IPS-18a (cell line): ENCODE measurements around the gene SH3BP4.

Experiments used
- H3K27ac ChIP-seq: one replicate; pipeline ENCODE4 v1.5.1; 2013; ENCODE audit warnings: low read length
- H3K27me3 ChIP-seq: one replicate; pipeline ENCODE4 v1.6.1; 2013; ENCODE audit warnings: mild to moderate bottlenecking, low read length; ENCODE audit not compliant: control insufficient read depth, insufficient read depth
- H3K36me3 ChIP-seq: one replicate; pipeline ENCODE4 v1.6.1; 2013; ENCODE audit warnings: low read depth, low read length; ENCODE audit not compliant: control insufficient read depth
- H3K4me1 ChIP-seq: one replicate; pipeline ENCODE4 v1.6.1; 2013; ENCODE audit warnings: low read depth, low read length; ENCODE audit not compliant: control insufficient read depth
- H3K4me3 ChIP-seq: one replicate; pipeline ENCODE4 v1.5.1; 2013; ENCODE audit warnings: low read length
- H3K9ac ChIP-seq: one replicate; pipeline ENCODE4 v1.6.1; 2013; ENCODE audit warnings: mild to moderate bottlenecking, low read length, moderate library complexity
- H3K9me3 ChIP-seq: one replicate; pipeline ENCODE4 v1.6.1; 2013; ENCODE audit warnings: low read depth, low read length; ENCODE audit not compliant: control insufficient read depth

The SH3BP4 gene

GRCh38 chr2:235044501-235045271 lies 92.9 kb downstream of the SH3BP4 start:
- Histone ChIP-seq H3K4me3 (no peak overlapping the region), H3K4me1 (peaks cover under 1% of the 10 kb centered on the region), H3K9ac (no peak overlapping the region), H3K27ac (no peak overlapping the region), H3K27me3 (no peaks in the 10 kb centered on the region), H3K36me3 (peaks cover 35% of the 10 kb centered on the region), H3K9me3 (no peaks in the 10 kb centered on the region)

- no peaks in the 10 kb centered on the region for H3K4me1 ChIP-seq
- no peak overlapping the region for H3K27ac ChIP-seq
- peaks cover 35% of the 10 kb centered on the region for H3K36me3 ChIP-seq
- no peaks in the 10 kb centered on the region for H3K9me3 ChIP-seq
- H3K4me3 ChIP-seq: no peak overlapping the region
- H3K27me3 ChIP-seq: no peaks in the 10 kb centered on the region
- H3K9ac ChIP-seq: no peak overlapping the region
These were observed 93.6 kb downstream of the SH3BP4 start for GRCh38 chr2:235045336-235045972.

GRCh38 chr2:235045973-235046343 lies 94.1 kb downstream of the SH3BP4 start:
- Histone ChIP-seq H3K9me3 (no peaks in the 10 kb centered on the region), H3K27me3 (no peaks in the 10 kb centered on the region), H3K4me3 (no peak overlapping the region), H3K4me1 (no peaks in the 10 kb centered on the region), H3K27ac (no peak overlapping the region), H3K36me3 (peaks cover 31% of the 10 kb centered on the region), H3K9ac (no peak overlapping the region)

DNA sequence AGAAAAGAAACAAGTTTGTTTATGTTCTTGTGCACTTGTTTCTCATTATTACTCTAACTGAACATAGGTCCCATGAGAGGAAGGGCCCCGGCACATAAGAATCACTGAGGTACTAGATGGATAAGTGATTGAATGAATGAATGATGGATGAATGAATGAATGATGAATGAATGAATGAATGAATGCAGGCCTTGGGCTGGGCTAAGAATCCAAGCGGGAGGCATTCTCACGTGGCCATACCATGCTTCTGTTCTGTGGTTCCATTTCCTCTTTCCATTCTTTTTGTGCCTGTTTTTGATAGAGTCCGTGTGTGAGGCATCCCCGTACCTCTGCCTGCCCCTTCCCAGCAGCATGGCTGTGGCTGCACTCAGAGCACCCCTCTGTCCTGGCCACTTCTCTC lies 94.8 kb downstream of the SH3BP4 start:
- Histone ChIP-seq H3K4me3 (no peak overlapping the region), H3K36me3 (peaks cover 25% of the 10 kb centered on the region), H3K4me1 (no peaks in the 10 kb centered on the region), H3K27me3 (no peaks in the 10 kb centered on the region), H3K9ac (no peak overlapping the region), H3K27ac (no peak overlapping the region), H3K9me3 (no peaks in the 10 kb centered on the region)

DNA sequence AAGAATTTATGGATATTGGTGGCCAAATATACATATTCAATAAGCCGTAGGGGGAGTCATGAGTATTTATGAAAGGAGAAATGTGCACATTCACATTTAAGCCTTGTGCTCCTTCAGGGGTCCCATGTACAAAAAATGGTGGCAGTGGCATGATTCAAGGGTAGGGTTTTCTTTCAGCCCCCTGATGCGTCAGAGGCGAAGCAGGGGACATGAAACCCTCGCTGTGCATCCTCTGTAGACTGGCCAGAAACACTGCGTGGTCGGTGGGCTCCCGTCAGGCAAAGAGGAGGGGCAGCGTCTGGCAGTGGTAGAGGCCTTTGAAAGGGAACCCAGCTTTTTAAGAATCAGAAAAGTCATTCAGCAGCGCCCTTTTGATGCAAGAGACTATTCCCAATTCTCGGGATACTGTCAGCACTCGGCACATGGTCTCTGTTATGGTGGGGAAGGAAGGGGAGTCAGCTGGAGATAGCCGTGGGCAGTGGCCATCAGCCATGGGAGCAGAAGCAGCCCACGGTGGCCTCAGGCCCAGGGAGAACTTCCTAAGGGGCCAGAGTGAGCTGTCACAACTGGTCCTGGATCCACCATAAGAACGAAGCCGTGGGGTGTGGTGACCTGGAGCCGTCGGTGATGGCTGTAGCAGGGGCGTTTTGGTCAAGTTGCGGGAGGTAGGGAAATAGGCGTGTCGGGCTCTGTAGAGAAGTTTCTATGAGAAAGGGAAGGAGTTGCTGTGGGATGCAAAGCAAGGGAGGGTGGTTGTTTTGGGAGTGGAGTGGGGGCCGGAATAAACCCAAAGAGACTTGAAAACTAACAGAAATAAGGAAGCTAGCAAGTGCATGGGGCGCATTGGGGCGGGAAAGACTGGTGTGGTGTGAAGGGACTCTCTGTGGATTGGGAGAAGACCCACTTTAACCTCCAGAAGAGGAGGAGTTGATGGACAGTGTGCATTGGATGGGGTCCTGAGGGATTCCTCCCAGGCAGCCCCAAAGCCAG lies 95.6 kb downstream of the SH3BP4 start:
- Histone ChIP-seq H3K9ac (no peak overlapping the region), H3K36me3 (peaks cover 16% of the 10 kb centered on the region), H3K4me1 (no peaks in the 10 kb centered on the region), H3K4me3 (no peak overlapping the region), H3K27ac (no peak overlapping the region), H3K9me3 (no peaks in the 10 kb centered on the region), H3K27me3 (no peaks in the 10 kb centered on the region)

GRCh38 chr2:235048549-235048948 lies 96.7 kb downstream of the SH3BP4 start:
- peaks cover 14% of the 10 kb centered on the region for H3K36me3 ChIP-seq
- no peak overlapping the region for H3K9ac ChIP-seq
- no peaks in the 10 kb centered on the region for H3K4me1 ChIP-seq
- no peak overlapping the region for H3K27ac ChIP-seq
- no peaks in the 10 kb centered on the region for H3K9me3 ChIP-seq
- H3K4me3 ChIP-seq: no peak overlapping the region
- no peaks in the 10 kb centered on the region for H3K27me3 ChIP-seq

- H3K9me3 ChIP-seq: no peaks in the 10 kb centered on the region
- H3K4me3 ChIP-seq: no peak overlapping the region
- H3K36me3 ChIP-seq: peaks cover 19% of the 10 kb centered on the region
- H3K9ac ChIP-seq: no peak overlapping the region
- H3K27me3 ChIP-seq: no peaks in the 10 kb centered on the region
- no peaks in the 10 kb centered on the region for H3K4me1 ChIP-seq
- no peak overlapping the region for H3K27ac ChIP-seq
These were observed 97.3 kb downstream of the SH3BP4 start for GRCh38 chr2:235049069-235049468.

DNA sequence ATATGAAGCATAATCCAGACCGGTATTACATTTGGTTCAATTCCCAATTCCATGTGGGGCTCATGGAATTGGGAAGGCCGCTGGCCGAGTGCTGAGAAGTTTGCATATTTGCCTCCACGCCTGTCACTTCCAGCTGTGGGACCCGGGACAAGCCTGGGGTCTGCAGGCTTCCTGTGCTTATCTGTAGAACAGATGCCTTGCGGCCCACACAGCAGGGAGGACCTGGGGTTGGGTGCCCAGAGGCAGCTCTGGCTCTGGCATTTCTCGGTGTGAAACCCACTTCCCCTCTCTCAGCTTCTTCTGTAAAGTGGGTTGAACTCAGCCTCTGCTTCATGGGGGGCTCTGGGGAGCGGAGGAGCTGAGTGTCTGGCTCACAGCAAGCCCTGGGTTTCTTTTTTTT lies 97.9 kb downstream of the SH3BP4 start:
- Histone ChIP-seq H3K27me3 (no peaks in the 10 kb centered on the region), H3K36me3 (peaks cover 25% of the 10 kb centered on the region), H3K4me1 (no peaks in the 10 kb centered on the region)

GRCh38 chr2:235050980-235051351 lies 99.1 kb downstream of the SH3BP4 start:
- no peaks in the 10 kb centered on the region for H3K4me1 ChIP-seq
- no peak overlapping the region for H3K4me3 ChIP-seq
- no peak overlapping the region for H3K27ac ChIP-seq
- H3K9me3 ChIP-seq: no peaks in the 10 kb centered on the region
- peaks cover 26% of the 10 kb centered on the region for H3K36me3 ChIP-seq
- H3K27me3 ChIP-seq: no peaks in the 10 kb centered on the region
- H3K9ac ChIP-seq: no peak overlapping the region

More for the DNA sequence above, 97.9 kb downstream of the SH3BP4 start:
- Histone ChIP-seq H3K27ac (no peak overlapping the region), H3K4me3 (no peak overlapping the region), H3K9me3 (no peaks in the 10 kb centered on the region), H3K9ac (no peak overlapping the region)

GRCh38 chr2:235051436-235052260 lies 99.8 kb downstream of the SH3BP4 start:
- Histone ChIP-seq H3K27ac (no peak overlapping the region), H3K4me3 (no peak overlapping the region), H3K9me3 (no peaks in the 10 kb centered on the region), H3K9ac (no peak overlapping the region), H3K4me1 (no peaks in the 10 kb centered on the region), H3K27me3 (no peaks in the 10 kb centered on the region), H3K36me3 (peaks cover 19% of the 10 kb centered on the region)
